Muscle of back (tissue), 13 donors: Measurements from ENCODE around the gene SPTY2D1. TPM values are rescaled to one million over a fixed set of nuclear protein-coding genes. Genes with fewer than 3 reads are reported as not detected.
"Not testable (repeated sequence)": the region's sequence is repeated elsewhere in the genome, so short reads cannot be mapped to it uniquely, and the experiment has no call there.

Experiments used
- DNase-seq, 3 donors: peaks; one replicate each; pipeline versions ENCODE4 v3.0.0 to v3.0.0-alpha.2; 2013
- long read RNA-seq, 9 donors: transcript quantifications; one replicate each; lab custom pipeline, GENCODE V29; 2026
- polyA plus RNA-seq, 10 donors: library from polyadenylated mRNA; unstranded; fragments of 120-200 nt; gene quantifications; one replicate each; pipeline ENCODE4 v1.2.1, GENCODE V29; 2013; ENCODE audit not compliant: insufficient read length in 10 of 10

SPTY2D1 gene, protein sequence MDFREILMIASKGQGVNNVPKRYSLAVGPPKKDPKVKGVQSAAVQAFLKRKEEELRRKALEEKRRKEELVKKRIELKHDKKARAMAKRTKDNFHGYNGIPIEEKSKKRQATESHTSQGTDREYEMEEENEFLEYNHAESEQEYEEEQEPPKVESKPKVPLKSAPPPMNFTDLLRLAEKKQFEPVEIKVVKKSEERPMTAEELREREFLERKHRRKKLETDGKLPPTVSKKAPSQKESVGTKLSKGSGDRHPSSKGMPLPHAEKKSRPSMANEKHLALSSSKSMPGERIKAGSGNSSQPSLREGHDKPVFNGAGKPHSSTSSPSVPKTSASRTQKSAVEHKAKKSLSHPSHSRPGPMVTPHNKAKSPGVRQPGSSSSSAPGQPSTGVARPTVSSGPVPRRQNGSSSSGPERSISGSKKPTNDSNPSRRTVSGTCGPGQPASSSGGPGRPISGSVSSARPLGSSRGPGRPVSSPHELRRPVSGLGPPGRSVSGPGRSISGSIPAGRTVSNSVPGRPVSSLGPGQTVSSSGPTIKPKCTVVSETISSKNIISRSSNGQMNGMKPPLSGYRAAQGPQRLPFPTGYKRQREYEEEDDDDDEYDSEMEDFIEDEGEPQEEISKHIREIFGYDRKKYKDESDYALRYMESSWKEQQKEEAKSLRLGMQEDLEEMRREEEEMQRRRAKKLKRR
- 10 to 100 TPM; 12.6 to 18.7 (median 16.7) TPM for polyA plus RNA-seq
- long read RNA-seq, donor 1, full-length matches to known transcripts, result 1 of 1 reads
- long read RNA-seq, donor 1, partial matches to known transcripts, result 0 of 1 reads
- long read RNA-seq, donor 1, other reads (novel, unspliced or antisense), result 0 of 1 reads
- long read RNA-seq, donor 2, full-length matches to known transcripts, result 1 of 1 reads
- long read RNA-seq, donor 2, partial matches to known transcripts, result 0 of 1 reads
- long read RNA-seq, donor 2, other reads (novel, unspliced or antisense), result 0 of 1 reads
- long read RNA-seq, donor 3, result 0 reads
- long read RNA-seq, donor 4, result 0 reads
- long read RNA-seq, donor 5, full-length matches to known transcripts, result 1 of 1 reads
- long read RNA-seq, donor 5, partial matches to known transcripts, result 0 of 1 reads
- long read RNA-seq, donor 5, other reads (novel, unspliced or antisense), result 0 of 1 reads
- long read RNA-seq, donor 6, full-length matches to known transcripts, result 2 of 2 reads
- long read RNA-seq, donor 6, partial matches to known transcripts, result 0 of 2 reads
- long read RNA-seq, donor 6, other reads (novel, unspliced or antisense), result 0 of 2 reads
- long read RNA-seq, donor 7, partial matches to known transcripts, result 0 of 3 reads
- long read RNA-seq, donor 7, other reads (novel, unspliced or antisense), result 0 of 3 reads
- long read RNA-seq, donor 8, full-length matches to known transcripts, result 1 of 1 reads
- long read RNA-seq, donor 8, partial matches to known transcripts, result 0 of 1 reads
- long read RNA-seq, donor 8, other reads (novel, unspliced or antisense), result 0 of 1 reads
- long read RNA-seq, donor 9, result 0 reads

DNA sequence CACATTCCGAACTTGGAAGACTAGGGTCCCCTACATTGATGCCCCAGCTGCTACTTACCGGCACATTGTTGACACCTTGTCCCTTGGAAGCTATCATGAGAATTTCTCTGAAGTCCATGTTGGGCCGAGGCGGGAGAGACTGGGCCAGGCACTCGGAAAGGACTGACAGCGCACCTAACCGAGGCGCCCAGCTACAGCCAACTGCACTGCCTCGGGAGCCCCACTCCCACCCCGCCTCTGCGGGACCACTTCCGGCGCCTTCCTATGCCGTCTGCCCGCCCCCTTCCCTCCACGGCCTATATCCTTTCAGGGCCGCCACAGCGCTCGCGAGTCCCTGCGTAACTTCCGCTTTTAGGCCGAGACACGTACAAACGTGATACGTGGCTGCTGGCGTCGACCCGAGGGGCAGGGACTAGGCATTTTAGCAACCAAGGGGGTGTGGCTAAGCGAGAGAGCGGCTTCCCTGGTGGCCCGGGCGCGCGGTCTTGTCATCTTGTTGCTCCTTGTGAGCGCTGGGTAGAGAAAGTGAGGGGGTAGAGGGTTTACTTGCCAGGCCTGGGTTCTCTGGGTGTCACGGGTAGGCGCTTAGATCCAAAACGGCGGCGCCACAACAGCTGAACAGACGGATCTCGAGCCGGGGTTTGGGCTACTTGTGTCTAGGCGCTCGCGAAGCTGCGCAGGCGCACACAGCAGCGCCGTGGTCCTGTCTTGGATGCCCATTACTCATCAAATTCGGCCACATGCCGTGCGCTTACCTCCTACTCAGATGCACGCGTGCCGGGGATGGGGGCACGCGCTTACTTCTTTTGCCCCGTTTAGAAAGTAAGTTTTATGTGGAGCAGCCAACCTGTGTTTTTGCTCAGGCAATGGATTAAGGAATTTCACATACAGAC is at the start of gene SPTY2D1:
Gene SPTY2D1 (minus strand): TSS at position 203 of the 893 bp plus-strand sequence. CDS start 85 bp downstream, at position 118.
- peak; percentile 99 to 100 (median 100) for DNase-seq

DNA sequence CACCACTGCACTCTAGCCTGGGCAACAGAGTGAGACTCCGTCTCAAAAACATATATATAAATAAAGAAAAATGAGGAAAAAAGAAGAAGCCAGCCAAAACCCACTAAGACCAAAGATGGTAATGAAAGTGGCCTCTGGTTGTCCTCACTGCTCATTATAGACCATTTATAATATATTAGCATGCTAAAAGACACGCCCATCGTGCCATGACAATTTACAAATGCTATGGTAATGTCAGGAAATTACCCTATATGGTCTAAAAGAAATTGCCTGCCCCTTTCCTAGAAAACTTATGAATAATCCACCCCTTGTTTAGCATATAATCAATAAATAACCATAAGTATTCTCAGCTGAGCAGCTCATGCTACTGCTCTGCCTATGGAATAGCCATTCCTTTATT is 48.3 kb upstream of the SPTY2D1 start:
- DNase-seq, result no peak

DNA sequence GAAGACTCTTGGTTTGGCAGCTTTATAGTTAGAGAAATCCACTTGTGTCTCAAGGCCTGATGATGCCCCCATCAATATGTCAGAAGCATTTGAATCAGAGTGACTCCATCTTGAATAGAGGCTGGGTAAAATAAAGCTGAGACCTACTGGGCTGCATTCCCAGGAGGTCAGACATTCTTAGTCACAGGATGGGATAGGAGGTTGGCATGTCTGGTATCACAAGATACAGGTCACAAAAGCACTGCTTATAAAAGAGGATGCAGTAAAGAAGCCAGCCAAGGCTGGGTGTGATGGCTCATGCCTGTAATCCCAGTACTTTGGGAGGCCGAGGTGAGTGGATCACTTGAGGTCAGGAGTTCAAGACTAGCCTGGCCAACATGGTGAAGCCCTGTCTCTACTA is 47.8 kb upstream of the SPTY2D1 start:
- not testable (repeated sequence) for DNase-seq

DNA sequence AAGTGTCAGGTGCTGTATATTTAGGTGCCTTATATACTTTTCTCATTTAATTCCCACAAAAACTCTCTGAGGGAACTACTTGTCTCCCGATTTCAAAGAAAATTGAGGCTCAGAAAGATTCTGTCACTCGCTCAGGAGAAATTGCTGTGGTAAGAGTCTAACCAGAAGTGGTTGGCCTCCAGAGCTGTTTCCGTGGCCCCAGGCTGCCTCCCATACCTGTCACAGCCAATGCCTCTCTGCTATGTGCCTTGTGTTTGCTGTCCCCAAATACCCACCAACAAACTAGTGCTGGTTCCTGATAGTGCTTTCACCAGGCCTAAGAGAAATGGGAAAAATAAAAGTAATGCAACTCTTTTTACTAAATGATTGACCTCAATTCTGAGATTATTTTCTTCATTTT is 43.4 kb upstream of the SPTY2D1 start:
- no peak for DNase-seq

DNA sequence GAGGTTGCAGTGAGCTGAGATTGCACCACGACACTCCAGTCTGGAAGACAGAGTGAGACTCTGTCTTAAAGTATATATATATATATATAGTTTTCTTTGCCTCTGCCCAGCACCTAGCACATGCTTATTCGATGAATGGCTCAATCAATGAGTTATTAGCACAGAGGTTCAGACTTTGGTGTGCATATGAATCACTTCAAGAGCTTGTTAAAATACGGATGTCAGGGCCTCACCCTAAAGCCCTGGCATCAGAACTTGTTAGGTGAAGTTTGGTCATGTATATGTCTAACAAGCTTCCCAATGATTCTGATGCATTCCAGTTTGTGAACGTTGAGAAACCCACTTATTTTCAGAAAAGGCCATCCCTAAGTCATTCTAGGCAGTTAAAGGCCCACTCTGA is 42.7 kb upstream of the SPTY2D1 start:
- no peak for DNase-seq

DNA sequence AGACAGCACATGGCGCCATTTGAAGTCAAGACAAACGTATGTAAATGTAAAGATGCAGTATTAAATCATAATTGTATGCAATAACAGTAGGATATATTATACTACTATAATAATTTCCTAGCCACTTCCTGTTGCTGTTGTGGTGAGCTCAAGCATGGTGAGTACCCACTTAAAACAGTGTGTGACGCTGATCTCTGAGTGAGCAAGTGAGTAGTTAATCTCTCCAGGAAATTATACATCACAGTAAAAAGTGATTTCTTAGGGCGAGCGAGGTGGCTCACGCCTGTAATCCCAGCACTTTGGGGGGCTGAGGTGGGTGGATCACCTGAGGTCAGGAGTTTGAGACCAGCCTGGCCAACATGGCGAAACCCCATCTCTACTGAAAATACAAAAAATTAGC is 38.1 kb upstream of the SPTY2D1 start:
- not testable (repeated sequence) for DNase-seq

DNA sequence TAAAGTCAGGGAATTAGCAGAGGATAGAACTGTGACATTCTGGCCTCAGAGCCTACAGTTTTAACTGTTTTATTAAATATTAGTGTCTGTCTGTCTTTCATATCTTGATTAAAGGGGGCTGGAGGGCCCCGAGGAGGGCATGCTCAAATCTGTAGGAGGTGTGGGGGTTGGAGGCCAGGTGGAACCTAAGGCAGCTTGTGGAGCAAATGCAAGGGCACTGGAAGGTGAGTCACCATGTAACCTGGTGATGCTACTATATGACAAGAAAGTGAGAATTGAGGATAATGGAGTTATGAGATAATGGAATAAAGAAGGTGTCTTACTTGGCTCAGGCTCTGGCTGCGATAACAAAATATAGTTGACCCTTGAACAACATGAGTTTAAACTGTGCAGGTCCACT is 37.1 kb upstream of the SPTY2D1 start:
- DNase-seq, result no peak

DNA sequence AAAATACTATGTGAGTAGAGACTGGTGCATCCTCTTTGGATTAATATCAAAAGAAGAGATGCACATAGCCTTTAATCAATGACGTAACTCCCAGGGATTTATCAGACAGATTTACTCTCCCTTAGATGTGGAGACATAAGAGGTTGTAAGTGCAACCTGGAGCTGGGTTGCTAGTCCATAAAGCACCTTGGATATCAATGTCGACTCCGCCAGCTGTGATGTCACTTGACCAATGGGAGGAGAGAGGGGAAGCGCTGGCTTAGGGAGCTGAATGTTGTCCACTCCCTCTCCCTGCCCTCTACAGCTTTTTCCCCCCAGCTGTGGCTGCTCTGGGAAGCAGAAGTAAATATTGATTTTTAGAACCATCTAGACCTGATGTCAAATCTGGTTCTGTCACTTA is 35.6 kb upstream of the SPTY2D1 start:
- DNase-seq, result no peak

DNA sequence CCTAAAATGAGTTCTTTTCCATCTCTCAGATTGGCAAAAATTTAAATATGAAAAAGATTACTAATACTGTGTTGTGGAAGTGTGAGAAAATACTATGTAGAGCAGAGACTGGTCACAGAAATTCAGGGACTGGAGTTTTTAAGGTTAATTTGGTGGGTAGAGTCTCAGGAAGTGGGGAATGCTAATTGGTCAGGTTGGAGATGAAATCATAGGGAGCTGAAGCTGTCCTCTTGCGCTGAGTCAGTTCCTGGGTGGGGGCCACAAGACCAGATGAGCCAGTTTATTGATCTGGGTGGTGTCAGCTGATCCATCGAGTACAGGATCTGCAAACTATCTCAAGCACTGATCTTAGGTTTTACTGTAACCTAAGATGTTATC is 35.1 kb upstream of the SPTY2D1 start:
- DNase-seq, result no peak

DNA sequence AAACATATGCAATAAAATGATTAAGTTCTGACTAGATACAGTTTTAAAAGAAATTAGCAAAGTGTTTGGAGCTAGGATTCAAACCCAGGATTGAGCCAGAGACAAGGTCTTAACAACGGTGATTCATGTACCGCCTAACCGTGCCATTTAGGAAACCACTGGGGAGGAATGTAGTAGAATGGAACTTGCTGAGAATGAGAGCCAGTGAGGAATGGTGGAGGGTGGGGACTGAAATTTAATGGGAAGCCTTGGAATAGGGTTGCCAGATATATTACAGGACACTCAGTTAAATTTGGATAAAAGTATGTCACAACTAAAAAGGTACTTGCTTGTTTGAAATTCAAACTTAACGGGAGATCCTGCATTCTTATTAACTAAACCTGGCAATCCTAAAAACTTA is 34.0 kb upstream of the SPTY2D1 start:
- DNase-seq, result no peak

DNA sequence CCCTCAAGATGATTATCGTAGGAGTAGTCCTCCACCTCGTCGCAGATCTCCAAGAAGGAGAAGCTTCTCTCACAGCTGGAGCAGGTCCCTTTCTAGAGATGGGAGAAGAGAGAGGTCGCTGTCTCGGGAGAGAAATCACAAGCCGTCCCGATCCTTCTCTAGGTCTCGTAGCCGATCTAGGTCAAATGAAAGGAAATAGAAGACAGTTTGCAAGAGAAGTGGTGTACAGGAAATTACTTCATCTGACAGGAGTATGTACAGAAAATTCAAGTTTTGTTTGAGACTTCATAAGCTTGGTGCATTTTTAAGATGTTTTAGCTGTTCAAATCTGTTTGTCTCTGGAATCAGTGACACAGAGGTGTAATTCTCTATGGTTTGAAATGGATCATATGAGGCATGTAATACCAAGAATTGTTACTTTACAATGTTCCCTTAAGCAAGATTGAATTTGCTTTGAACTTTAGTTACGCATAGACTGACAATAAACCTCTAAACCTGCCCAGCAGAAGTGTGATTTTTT is 31.3 kb upstream of the SPTY2D1 start:
- DNase-seq, result not testable (repeated sequence)

DNA sequence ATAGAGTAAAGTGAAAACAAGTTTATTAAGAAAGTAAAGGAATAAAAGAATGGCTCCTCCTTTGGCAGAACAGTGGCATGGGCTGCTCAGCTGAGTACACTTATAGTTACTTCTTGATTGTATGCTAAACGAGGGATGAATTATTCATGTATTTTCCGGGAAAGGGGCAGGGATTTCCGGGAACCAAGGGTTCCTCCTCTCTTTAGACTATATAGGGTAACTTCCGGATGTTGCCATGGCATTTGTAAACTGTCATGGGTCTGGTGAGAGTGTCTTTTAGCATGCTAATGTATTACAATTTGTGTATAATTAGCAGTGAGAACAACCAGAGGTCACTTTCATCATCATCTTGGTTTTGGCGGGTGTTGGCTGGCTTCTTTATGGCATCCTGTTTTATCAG is 23.5 kb upstream of the SPTY2D1 start:
- no peak for DNase-seq

DNA sequence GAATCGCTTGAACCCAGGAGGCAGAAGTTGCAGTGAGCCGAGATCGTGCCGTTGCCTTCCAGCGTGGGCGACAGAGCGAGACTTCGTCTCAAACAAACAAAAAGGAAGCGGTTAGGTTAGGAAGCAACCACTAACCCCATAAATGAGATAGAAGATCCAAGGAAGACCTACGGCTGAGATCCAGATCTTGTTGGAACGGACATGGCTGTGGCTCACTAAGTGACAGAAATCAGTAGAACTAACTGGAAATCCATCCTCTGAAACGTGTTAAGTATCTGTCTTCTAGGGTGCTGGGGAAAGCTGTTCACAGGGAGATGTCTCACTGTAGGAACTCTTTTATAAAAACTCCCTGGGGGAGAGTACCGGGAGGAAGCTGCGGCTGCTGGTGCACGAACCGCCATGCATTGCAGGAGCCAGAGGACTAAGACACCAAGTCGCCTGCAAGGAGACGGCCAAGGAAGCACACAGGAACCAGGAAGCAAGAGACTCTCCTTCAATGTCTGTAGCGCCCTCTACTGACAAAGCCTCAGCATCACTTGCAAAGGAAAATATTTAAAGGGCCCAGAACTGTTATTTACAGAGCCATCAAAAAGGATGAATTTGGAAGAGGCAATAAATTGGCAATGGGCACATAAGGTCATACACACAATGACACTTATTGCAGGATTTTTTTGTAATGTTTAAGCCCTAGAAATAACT is 16.9 kb upstream of the SPTY2D1 start:
- DNase-seq, result peak; percentile 24 to 38 (median 24)

DNA sequence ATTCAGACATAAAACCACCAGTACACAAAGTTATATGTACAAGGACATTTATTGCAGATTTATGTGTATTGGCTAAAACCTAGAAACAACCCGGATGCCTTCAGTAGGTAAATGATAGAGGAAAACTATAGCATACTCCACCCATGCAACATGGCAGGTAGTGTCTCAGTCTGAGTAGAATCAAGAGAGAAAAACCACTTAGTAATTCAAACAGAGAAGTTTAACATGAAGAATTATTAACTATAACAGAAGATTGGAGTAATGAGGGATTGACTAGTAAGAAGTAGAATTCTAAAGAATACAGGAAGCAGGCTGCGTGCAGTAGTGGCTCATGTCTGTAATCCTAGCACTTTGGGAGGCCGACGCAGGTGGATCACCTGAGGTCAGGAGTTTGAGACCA is 16.2 kb upstream of the SPTY2D1 start:
- no peak for DNase-seq

DNA sequence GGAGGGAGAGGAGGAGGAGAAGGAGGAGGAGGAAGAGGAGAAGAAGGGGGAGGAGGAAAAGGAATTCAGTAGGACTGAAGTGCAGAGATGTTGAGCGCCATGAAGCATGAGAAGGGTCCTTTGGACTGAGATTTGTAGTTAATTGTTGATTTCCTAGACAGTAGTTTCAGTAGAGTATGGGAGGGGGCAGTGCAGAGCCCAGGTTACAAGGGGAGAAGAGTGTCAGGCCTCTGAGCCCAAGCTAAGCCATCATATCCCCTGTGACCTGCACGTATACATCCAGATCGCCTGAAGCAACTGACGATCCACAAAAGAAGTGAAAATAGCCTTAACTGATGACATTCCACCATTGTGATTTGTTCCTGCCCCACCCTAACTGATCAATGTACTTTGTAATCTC is 8.9 kb upstream of the SPTY2D1 start:
- DNase-seq, result not testable (repeated sequence)

DNA sequence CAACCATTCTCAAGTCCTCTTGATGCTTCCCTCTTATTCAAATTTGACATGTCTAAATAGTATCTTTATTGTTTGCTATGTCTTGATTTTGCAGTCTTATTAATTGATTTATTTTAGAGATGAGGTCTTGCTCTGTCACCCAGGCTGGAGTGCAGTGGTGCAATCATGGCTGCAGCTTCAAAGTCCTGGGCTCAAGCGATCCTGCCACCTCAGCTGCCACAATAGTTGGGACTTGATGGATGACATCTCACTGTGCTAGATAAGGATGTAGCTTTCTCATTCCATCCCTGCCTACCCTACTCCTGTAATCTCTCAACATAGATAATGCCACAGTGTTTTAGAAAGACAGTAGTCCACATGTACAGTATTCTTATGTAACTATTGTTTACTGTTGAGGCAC is 7.5 kb upstream of the SPTY2D1 start:
- DNase-seq, result no peak

DNA sequence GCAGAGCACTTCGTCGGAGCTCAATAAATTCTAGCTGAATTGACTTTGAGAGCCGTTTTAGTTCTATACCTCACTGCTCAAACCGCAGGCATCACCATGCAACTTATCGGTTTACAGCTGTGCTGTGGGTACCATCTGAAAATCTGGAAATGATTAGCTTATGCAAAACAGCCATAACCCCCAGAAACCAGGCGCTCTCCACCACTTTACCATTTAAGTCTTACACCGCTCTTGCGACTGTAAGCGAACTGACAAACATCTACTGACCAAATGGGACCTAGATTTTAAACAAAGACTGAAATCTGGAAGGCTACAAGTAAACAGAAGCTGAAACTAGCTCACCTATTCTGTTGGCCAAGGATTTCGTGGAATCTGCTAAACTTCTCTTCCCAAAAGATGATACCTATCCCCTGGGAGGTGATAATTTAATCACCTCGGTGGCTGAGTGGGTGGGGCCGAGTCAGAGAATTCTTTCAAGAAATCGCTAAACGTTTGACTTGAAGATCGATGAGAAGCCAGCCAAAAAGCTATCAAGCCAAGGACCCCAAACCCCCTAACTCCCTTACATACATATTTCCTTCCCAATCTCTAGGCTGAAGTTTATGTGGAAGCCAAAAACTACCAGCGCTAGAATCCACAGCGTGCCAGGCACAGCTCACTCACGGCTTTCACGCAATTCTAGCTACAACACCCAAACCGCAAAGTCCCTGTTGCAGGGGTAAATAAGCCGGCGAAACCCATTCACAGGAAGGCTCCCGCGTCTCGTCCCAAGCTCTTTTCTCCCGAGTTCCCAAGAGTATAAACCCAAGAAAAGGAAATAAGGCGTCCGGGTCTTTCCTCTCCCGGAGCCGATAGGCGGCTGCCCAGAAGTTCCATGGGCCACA is 644 bp downstream of the SPTY2D1 start:
- no peak for DNase-seq

DNA sequence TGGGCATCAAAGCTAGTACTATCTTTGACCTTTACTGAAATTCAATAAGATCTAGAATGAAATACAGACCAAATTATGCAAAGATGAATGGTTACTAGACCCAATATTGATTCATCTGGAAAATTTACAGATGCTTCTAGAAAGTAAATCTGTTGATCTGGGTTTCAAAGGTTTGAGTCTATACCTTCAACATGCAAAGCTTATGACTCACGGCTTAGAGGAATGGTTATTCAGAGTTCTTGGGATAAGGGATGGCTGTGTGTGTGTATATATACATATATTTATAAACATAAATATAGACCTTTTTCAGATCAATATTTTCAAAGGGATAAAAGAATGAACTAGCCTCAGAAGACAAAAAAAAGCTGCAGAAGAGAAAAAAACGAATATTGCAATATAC is 1.3 kb downstream of the SPTY2D1 start:
- no peak for DNase-seq

DNA sequence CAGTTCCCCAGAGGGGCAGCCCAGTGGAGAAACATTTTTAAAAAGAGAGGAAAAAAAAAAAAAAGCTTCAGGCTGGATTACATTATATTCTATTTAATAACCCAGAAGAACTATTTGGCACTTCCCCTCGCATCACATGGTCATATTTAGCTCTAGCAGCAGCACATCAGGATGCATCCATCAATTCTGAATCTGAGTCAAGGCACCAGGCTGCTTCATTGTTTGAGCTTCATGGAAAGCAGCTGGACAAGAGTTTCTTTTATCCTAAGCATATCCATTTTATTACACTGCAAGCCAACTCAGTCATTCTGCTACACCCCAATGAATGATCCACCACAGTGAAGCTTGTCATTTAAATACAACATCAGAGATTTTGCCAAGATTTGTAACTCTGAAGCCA is 10.0 kb downstream of the SPTY2D1 start:
- no peak for DNase-seq
